HepG2 (cell line): Measurements from ENCODE around the gene RGS19. TPM values are rescaled to one million over a fixed set of nuclear protein-coding genes. Genes with fewer than 3 reads are reported as not detected.

Source experiments
- CREB1 ChIP-seq, 2 experiments: fragments of 450-650 bp in 1 of 2; IDR thresholded peaks; 2 replicates each; pipeline ENCODE4 v1.6.1; 2016 to 2017; ENCODE audit warnings: control low read depth in 1 of 2, mild to moderate bottlenecking in 1 of 2, missing compliant biosample characterization in 1 of 2, missing genetic modification characterization in 1 of 2
- HIVEP1 ChIP-seq: sonication (generic); formaldehyde crosslinking; IDR thresholded peaks from 2 replicates; pipeline ENCODE4 v1.4.0; 2020; ENCODE audit warnings: mild to moderate bottlenecking, missing genetic modification reagents
- NR2F6 ChIP-seq, 2 experiments: IDR thresholded peaks; 2 replicates each; pipeline ENCODE4 v1.6.1; 2016; ENCODE audit warnings: antibody characterized with exemption in 1 of 2, mild to moderate bottlenecking in 1 of 2
- PAF1 ChIP-seq: IDR thresholded peaks from 2 replicates; pipeline ENCODE4 v1.6.1; 2016; ENCODE audit warnings: missing genetic modification reagents, missing compliant biosample characterization
- PHF21A ChIP-seq: sonication (generic); formaldehyde crosslinking; IDR thresholded peaks from 2 replicates; pipeline ENCODE4 v1.5.0; 2020; ENCODE audit warnings: mild to moderate bottlenecking, missing genetic modification reagents
- TAF15 ChIP-seq: fragments of 200-400 bp; formaldehyde crosslinking; IDR thresholded peaks from one replicate; pipeline ENCODE4 v1.6.1; 2018; ENCODE audit warnings: mild to moderate bottlenecking, low read depth, low read length; ENCODE audit not compliant: poor library complexity, severe bottlenecking
- ZNF138 ChIP-seq: sonication (generic); formaldehyde crosslinking; IDR thresholded peaks from 2 replicates; pipeline ENCODE4 v1.5.0; 2020; ENCODE audit warnings: mild to moderate bottlenecking, low read depth, missing genetic modification reagents
- ZNF180 ChIP-seq: sonication (generic); formaldehyde crosslinking; IDR thresholded peaks from 2 replicates; pipeline ENCODE4 v1.4.0; 2020; ENCODE audit warnings: low read depth, missing genetic modification reagents, borderline replicate concordance
- ZNF343 ChIP-seq: sonication (generic); formaldehyde crosslinking; IDR thresholded peaks from 2 replicates; pipeline ENCODE4 v1.4.0; 2020; ENCODE audit warnings: mild to moderate bottlenecking, missing genetic modification reagents
- ZNF552 ChIP-seq: sonication (generic); formaldehyde crosslinking; IDR thresholded peaks from 2 replicates; pipeline ENCODE4 v1.9.0; 2022; ENCODE audit warnings: missing genetic modification reagents, mild to moderate bottlenecking, borderline replicate concordance
- polyA plus RNA-seq, 8 experiments: library from polyadenylated mRNA; depleted of rRNA in 3 of 8; stranded (reverse) in 7 of 8; unstranded in 1 of 8; fragments of >200 nt; fragmentation: Illumina TruSeq in 4 of 8; extraction: Trizol in 4 of 8; gene quantifications; 2 replicates each; pipeline versions ENCODE4 v1.2.1 to v1.2.3, GENCODE V29; 2011 to 2016; ENCODE audit warnings: low read depth in 4 of 8, missing spikeins in 1 of 8, mixed read lengths in 1 of 8; ENCODE audit not compliant: insufficient read depth in 1 of 8
- total RNA-seq, 5 experiments: library from RNA; depleted of rRNA; stranded (reverse); fragments of >200 nt; fragmentation: Illumina TruSeq; extraction: Trizol; gene quantifications; 2 replicates each; pipeline ENCODE4 v1.2.3, GENCODE V29; 2016; ENCODE audit warnings: low read depth in 1 of 5
- TF ChIP-seq, protein P1 (sequence below), 2 experiments: sonication (generic) in 1 of 2; formaldehyde crosslinking in 1 of 2; IDR thresholded peaks; 2 replicates each; pipeline versions ENCODE4 v1.6.1 to v1.9.0; 2014 to 2022; ENCODE audit warnings: antibody characterized with exemption in 1 of 2, borderline replicate concordance in 1 of 2, inconsistent platforms in 1 of 2, low read depth in 1 of 2, missing genetic modification reagents in 1 of 2
- TF ChIP-seq, protein P2 (sequence below): sonication (generic); formaldehyde crosslinking; IDR thresholded peaks from 2 replicates; pipeline ENCODE4 v1.5.0; 2020; ENCODE audit warnings: missing genetic modification reagents, mild to moderate bottlenecking, borderline replicate concordance
- TF ChIP-seq, protein P3 (sequence below): sonication (generic); formaldehyde crosslinking; IDR thresholded peaks from 2 replicates; pipeline ENCODE4 v1.4.0; 2020; ENCODE audit warnings: mild to moderate bottlenecking, missing genetic modification reagents
- TF ChIP-seq, protein P4 (sequence below): sonication (generic); formaldehyde crosslinking; conservative IDR thresholded peaks from 2 replicates; pipeline ENCODE4 v1.5.0; 2020; ENCODE audit warnings: missing genetic modification reagents

The RGS19 gene
- total and polyA plus RNA-seq, 2 of the 13 experiments (the other 11 are each of a cell fraction or from before 2014, with no cell fraction given), result 10.7 to 11.9 TPM

DNA sequence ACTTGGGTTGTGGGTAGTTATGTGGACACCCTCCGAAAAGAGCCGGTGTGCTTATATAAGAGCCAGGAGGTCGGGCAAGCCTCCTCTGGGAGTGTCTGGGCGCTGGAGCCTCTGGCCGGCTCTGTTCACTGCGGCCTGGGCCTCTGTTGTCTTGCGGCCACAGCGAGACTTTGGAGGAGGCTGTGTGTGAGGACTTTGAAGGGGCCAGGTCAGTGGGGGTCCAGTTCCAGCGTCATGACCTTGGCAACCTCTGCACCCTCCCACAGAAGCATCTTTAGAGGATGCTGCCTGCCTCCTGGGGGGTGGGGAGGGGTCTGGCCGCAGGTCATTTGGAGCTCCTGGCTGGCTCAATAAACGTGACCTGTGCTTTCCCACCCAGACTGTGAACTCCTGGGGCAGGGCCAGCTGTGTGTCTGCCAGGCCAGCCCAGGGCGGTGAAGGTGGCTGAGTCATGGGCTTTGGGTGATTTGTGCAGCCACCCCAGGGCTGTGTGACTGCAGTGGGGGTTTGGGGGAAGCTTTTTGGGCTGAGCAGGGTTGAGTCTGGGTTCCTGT lies 15.1 kb downstream of the RGS19 start (continued):
- TF ChIP-seq PAF1 (CRISPR knock-in tag), result 0 out of 2 replicates have a peak, but pooled peaks have one; percentile 24
- TF ChIP-seq, protein P1, sequence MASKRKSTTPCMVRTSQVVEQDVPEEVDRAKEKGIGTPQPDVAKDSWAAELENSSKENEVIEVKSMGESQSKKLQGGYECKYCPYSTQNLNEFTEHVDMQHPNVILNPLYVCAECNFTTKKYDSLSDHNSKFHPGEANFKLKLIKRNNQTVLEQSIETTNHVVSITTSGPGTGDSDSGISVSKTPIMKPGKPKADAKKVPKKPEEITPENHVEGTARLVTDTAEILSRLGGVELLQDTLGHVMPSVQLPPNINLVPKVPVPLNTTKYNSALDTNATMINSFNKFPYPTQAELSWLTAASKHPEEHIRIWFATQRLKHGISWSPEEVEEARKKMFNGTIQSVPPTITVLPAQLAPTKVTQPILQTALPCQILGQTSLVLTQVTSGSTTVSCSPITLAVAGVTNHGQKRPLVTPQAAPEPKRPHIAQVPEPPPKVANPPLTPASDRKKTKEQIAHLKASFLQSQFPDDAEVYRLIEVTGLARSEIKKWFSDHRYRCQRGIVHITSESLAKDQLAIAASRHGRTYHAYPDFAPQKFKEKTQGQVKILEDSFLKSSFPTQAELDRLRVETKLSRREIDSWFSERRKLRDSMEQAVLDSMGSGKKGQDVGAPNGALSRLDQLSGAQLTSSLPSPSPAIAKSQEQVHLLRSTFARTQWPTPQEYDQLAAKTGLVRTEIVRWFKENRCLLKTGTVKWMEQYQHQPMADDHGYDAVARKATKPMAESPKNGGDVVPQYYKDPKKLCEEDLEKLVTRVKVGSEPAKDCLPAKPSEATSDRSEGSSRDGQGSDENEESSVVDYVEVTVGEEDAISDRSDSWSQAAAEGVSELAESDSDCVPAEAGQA (IDR thresholded peaks at IDR 0.05; ENCODE audit: low read depth), result 0 out of 2 replicates have a peak, but pooled peaks have one; percentile 13
- TF ChIP-seq, protein P1 (CRISPR knock-in tag; IDR thresholded peaks at IDR 0.05; ENCODE audit: borderline replicate concordance), result no peak
- TF ChIP-seq ZNF343 (CRISPR knock-in tag), result 0 out of 2 replicates have a peak, but pooled peaks have one; percentile 55
- TF ChIP-seq PHF21A (CRISPR knock-in tag), result peak; percentile 46; the same call in 1 of the 2 replicates
- 0 out of 2 replicates have a peak, but pooled peaks have one; percentile 17 for TF ChIP-seq ZNF180
- TF ChIP-seq, protein P2, sequence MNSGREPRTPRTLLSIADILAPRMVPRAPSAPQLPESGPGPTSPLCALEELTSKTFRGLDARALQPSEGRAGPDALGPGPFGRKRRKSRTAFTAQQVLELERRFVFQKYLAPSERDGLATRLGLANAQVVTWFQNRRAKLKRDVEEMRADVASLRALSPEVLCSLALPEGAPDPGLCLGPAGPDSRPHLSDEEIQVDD (CRISPR knock-in tag), result no peak
- TF ChIP-seq TAF15, result peak; percentile 70
- TF ChIP-seq ZNF138 (CRISPR knock-in tag), result 0 out of 2 replicates have a peak, but pooled peaks have one; percentile 56
- TF ChIP-seq NR2F6 (IDR thresholded peaks at IDR 0.05), result 0 out of 2 replicates have a peak, but pooled peaks have one; percentile 24
- no peak; the same call in none of the 2 replicates for TF ChIP-seq NR2F6 (CRISPR knock-in tag; IDR thresholded peaks at IDR 0.05)
- TF ChIP-seq, protein P3, sequence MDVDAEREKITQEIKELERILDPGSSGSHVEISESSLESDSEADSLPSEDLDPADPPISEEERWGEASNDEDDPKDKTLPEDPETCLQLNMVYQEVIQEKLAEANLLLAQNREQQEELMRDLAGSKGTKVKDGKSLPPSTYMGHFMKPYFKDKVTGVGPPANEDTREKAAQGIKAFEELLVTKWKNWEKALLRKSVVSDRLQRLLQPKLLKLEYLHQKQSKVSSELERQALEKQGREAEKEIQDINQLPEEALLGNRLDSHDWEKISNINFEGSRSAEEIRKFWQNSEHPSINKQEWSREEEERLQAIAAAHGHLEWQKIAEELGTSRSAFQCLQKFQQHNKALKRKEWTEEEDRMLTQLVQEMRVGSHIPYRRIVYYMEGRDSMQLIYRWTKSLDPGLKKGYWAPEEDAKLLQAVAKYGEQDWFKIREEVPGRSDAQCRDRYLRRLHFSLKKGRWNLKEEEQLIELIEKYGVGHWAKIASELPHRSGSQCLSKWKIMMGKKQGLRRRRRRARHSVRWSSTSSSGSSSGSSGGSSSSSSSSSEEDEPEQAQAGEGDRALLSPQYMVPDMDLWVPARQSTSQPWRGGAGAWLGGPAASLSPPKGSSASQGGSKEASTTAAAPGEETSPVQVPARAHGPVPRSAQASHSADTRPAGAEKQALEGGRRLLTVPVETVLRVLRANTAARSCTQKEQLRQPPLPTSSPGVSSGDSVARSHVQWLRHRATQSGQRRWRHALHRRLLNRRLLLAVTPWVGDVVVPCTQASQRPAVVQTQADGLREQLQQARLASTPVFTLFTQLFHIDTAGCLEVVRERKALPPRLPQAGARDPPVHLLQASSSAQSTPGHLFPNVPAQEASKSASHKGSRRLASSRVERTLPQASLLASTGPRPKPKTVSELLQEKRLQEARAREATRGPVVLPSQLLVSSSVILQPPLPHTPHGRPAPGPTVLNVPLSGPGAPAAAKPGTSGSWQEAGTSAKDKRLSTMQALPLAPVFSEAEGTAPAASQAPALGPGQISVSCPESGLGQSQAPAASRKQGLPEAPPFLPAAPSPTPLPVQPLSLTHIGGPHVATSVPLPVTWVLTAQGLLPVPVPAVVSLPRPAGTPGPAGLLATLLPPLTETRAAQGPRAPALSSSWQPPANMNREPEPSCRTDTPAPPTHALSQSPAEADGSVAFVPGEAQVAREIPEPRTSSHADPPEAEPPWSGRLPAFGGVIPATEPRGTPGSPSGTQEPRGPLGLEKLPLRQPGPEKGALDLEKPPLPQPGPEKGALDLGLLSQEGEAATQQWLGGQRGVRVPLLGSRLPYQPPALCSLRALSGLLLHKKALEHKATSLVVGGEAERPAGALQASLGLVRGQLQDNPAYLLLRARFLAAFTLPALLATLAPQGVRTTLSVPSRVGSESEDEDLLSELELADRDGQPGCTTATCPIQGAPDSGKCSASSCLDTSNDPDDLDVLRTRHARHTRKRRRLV (CRISPR knock-in tag), result no peak
- TF ChIP-seq HIVEP1 (CRISPR knock-in tag), result no peak
- 0 out of 2 replicates have a peak, but pooled peaks have one; percentile 5 for TF ChIP-seq CREB1 (IDR thresholded peaks at IDR 0.05)
- no peak for TF ChIP-seq CREB1 (CRISPR knock-in tag; IDR thresholded peaks at IDR 0.05)
- no peak for TF ChIP-seq ZNF552 (CRISPR knock-in tag)
- TF ChIP-seq, protein P4, sequence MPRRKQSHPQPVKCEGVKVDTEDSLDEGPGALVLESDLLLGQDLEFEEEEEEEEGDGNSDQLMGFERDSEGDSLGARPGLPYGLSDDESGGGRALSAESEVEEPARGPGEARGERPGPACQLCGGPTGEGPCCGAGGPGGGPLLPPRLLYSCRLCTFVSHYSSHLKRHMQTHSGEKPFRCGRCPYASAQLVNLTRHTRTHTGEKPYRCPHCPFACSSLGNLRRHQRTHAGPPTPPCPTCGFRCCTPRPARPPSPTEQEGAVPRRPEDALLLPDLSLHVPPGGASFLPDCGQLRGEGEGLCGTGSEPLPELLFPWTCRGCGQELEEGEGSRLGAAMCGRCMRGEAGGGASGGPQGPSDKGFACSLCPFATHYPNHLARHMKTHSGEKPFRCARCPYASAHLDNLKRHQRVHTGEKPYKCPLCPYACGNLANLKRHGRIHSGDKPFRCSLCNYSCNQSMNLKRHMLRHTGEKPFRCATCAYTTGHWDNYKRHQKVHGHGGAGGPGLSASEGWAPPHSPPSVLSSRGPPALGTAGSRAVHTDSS, result no peak
